Breast epithelium (tissue), 3 donors: ENCODE measurements around the gene SPG11.

ENCODE experiments used
- POLR2A ChIP-seq: fragments of 450-650 bp; IDR thresholded peaks from one replicate; pipeline ENCODE4 v1.6.1; 2016; ENCODE audit warnings: antibody characterized with exemption, mild to moderate bottlenecking, moderate library complexity
- POLR2AphosphoS5 ChIP-seq, 3 donors: sonication (generic); formaldehyde crosslinking; IDR thresholded peaks; one replicate each; pipeline ENCODE4 v1.6.1; 2017; ENCODE audit warnings: antibody characterized with exemption in 3 of 3
- TF ChIP-seq, protein P1 (sequence below), 3 donors: fragments of 450-650 bp; IDR thresholded peaks; one replicate each; pipeline ENCODE4 v1.5.1; 2016 to 2017; ENCODE audit warnings: antibody characterized with exemption in 3 of 3, mild to moderate bottlenecking in 3 of 3, moderate library complexity in 3 of 3

DNA sequence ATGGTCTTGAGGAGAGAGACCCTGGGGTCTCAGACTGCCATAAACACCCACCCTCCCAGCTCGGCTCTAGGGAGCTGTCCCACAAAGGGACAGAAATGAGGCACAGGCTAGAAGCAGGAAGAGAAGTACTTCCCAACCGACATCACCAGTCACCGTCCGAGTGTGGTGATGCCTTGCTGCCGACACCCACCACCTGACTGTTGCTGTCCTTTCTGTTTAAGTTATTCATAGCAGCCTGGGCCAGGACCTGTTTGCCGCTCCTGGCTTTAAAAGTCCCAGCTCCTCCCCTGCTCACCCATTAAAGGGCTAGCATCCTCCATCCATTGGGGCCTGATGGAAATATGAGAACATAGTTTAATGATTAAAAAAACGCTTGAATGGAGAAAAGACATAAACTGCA lies 13.2 kb upstream of the SPG11 start:
- TF ChIP-seq, protein P1, sequence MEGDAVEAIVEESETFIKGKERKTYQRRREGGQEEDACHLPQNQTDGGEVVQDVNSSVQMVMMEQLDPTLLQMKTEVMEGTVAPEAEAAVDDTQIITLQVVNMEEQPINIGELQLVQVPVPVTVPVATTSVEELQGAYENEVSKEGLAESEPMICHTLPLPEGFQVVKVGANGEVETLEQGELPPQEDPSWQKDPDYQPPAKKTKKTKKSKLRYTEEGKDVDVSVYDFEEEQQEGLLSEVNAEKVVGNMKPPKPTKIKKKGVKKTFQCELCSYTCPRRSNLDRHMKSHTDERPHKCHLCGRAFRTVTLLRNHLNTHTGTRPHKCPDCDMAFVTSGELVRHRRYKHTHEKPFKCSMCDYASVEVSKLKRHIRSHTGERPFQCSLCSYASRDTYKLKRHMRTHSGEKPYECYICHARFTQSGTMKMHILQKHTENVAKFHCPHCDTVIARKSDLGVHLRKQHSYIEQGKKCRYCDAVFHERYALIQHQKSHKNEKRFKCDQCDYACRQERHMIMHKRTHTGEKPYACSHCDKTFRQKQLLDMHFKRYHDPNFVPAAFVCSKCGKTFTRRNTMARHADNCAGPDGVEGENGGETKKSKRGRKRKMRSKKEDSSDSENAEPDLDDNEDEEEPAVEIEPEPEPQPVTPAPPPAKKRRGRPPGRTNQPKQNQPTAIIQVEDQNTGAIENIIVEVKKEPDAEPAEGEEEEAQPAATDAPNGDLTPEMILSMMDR (IDR thresholded peaks at IDR 0.05): no peak
- TF ChIP-seq POLR2AphosphoS5 (IDR thresholded peaks at IDR 0.05) (no peak), POLR2A (no peak)
